Heart left ventricle (tissue), 16 donors: ENCODE measurements around the gene ATP2B1. TPM values are rescaled to one million over a fixed set of nuclear protein-coding genes. Genes with fewer than 3 reads are reported as not detected.

Experiments
- ATAC-seq, 4 donors: fragments of 200-7000 bp; cut with Tn5 transposase; one replicate each; pipeline ENCODE4 v1.9.1; 2020 to 2022; ENCODE audit warnings: moderate library complexity in 4 of 4, mild to moderate bottlenecking in 3 of 4, moderate number of reproducible peaks in 1 of 4
- DNase-seq, 5 donors: peaks; one replicate each; pipeline ENCODE4 v3.0.0-alpha.2; 2020
- H3K27ac ChIP-seq, 12 donors: fragments of 200-600 bp; sonication (generic) in 4 of 12; one replicate each; pipeline versions ENCODE4 v1.5.0 to v1.8.0; 2016 to 2022; ENCODE audit warnings: mild to moderate bottlenecking in 2 of 12
- H3K27me3 ChIP-seq, 9 donors: fragments of 200-600 bp; sonication (generic) in 2 of 9; one replicate each; pipeline versions ENCODE4 v1.5.1 to v1.8.0; 2016 to 2022; ENCODE audit warnings: mild to moderate bottlenecking in 3 of 9
- H3K36me3 ChIP-seq, 9 donors: fragments of 200-600 bp; sonication (generic) in 2 of 9; one replicate each; pipeline versions ENCODE4 v1.5.0 to v1.8.0; 2018 to 2022; ENCODE audit warnings: mild to moderate bottlenecking in 2 of 9
- H3K4me1 ChIP-seq, 12 donors: fragments of 200-600 bp; sonication (generic) in 4 of 12; one replicate each; pipeline versions ENCODE4 v1.5.0 to v1.8.0; 2016 to 2022; ENCODE audit warnings: mild to moderate bottlenecking in 3 of 12
- H3K4me3 ChIP-seq, 12 donors: fragments of 200-600 bp; sonication (generic) in 4 of 12; one replicate each; pipeline versions ENCODE4 v1.5.0 to v1.8.0; 2017 to 2022; ENCODE audit warnings: mild to moderate bottlenecking in 9 of 12, moderate library complexity in 4 of 12
- H3K9me3 ChIP-seq, 12 donors: fragments of 200-600 bp; sonication (generic) in 4 of 12; one replicate each; pipeline versions ENCODE4 v1.5.0 to v1.8.0; 2016 to 2022; ENCODE audit warnings: mild to moderate bottlenecking in 1 of 12
- CTCF ChIP-seq, 12 donors: fragments of 200-600 bp; sonication (generic) in 4 of 12; IDR thresholded peaks; one replicate each; pipeline versions ENCODE4 v1.5.0 to v1.8.0; 2018 to 2022; ENCODE audit warnings: antibody characterized with exemption in 12 of 12, mild to moderate bottlenecking in 5 of 12
- POLR2A ChIP-seq, 2 donors: fragments of 450-650 bp; IDR thresholded peaks; one replicate each; pipeline ENCODE4 v1.6.1; 2017; ENCODE audit warnings: antibody characterized with exemption in 2 of 2, mild to moderate bottlenecking in 2 of 2, moderate library complexity in 2 of 2
- WGBS, 4 donors: extraction: QIAGEN DNeasy Blood & Tissue Kit in 2 of 4; methylation state at CpG; one replicate each; pipeline versions ENCODE4 v1.1.5 to v1.1.7; 2013 to 2018; 5-methylcytosine and 5-hydroxymethylcytosine counted together
- intact Hi-C, 10 donors: fragments of 100-400 bp; cut with DNase I; formaldehyde crosslinking; loops; one replicate each; pipeline versions ENCODE4 v1.11.1 to v1.14.2; 2022
- polyA plus RNA-seq, 2 donors: library from polyadenylated mRNA; stranded (reverse); fragments of 200-250 nt; gene quantifications; one replicate each; pipeline ENCODE4 v1.2.3, GENCODE V29; 2013
- total RNA-seq, 9 donors: library from RNA; depleted of rRNA in 2 of 9; stranded (reverse); fragments of >200 nt in 2 of 9; fragmentation: NEBNext Ultra II Directional in 3 of 9; extraction: Animal tissue kit (Norgen Biotek cat#: 25700) in 3 of 9; gene quantifications; one replicate each; pipeline versions ENCODE4 v1.1.0 to v1.2.4, GENCODE V29; 2016 to 2023
- donor health status: ischemic (EF 13 %, LVEDD 7.1; RV severe dilation, severe dysfunction).
- donor health status: healthy with polysubstance abuse.
- donor health status: DM: no; HTN: yes; CAD: no.
- donor health status: DM: no; HTN: no; CAD: no.
- donor health status: ischemic (EF 25% LVEDD 6.9; RV normal size, moderate dysfunction).
- donor health status: ischemic (EF 25% LVEDD 5.7; RV mildly dilated, moderate dysfunction).
- donor health status: healthy.
- donor health status: DM: yes; HTN: yes; CAD: no.
- donor health status: ischemic (EF 35%, LVEDD 5.7; RV mildly dilated, moderate dysfunction).
- donor health status: nonischemic (EF 11% LVEDD 7.7; RV severe dilation, severe dysfunction).
- donor health status: DM: yes; HTN: yes; CAD: no.
- donor health status: PGD.
- donor health status: ischemic (EF 29% LVEDD 5.4; RV normal size, mild dysfunction).
- donor health status: nonischemic (EF 23%, LVEDD 6.1; RV moderate dilation, normal function).

ATP2B1 gene
- total and polyA plus RNA-seq, 11 donors, result 3.3 to 34.9 (median 18.5) TPM

DNA sequence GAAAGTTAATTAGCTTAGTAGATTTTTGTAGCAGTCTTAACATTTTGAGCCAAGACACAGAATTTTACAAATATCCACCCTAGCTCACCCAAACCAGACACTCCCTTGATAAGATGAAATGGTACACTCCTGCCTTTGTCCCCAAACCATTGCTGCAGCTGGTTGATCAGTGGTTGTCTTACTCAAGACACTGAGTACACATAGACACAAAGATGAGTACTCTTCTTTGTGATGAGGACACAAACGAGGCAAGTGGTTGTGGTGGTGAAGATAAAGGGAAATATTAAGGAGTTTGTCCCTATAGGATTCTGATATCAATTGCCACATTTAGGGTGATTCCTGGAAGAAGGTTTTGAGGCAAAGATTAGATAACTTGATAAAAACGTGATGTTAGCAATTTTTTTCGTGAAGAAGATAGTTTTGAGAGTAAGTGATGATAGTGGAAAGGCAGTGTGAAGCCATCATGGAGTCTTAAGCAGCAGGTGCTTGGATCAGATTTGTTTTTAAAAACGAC lies 21.4 kb upstream of the ATP2B1 start:
- WGBS, 4 donors, result 69 to 74% (median 71%) methylated on average over 4 of the region's 4 CpGs
- ATAC-seq (no peak), DNase-seq (no peak)
- TF ChIP-seq POLR2A (IDR thresholded peaks at IDR 0.05), result no peak
- TF ChIP-seq CTCF (IDR thresholded peaks at IDR 0.05), result no peak
- no peaks in the 10 kb centered on the region for H3K27me3 ChIP-seq
- H3K4me3 ChIP-seq, result no peak overlapping the region
- peaks cover 0 to 11% (median 3%) of the 10 kb centered on the region in 12 donors for H3K9me3 ChIP-seq
- no peak overlapping the region for H3K27ac ChIP-seq
- H3K4me1 ChIP-seq, result peaks cover 0 to 25% (median 0%) of the 10 kb centered on the region in 12 donors
- no peaks in the 10 kb centered on the region for H3K36me3 ChIP-seq
- intact Hi-C loops, result no loop called here

- no peaks in the 10 kb centered on the region for H3K27me3 ChIP-seq
- H3K36me3 ChIP-seq, result no peaks in the 10 kb centered on the region
- intact Hi-C loops, result no loop called here
- no peaks in the 10 kb centered on the region for H3K4me1 ChIP-seq
- H3K4me3 ChIP-seq, result no peak overlapping the region
- DNase-seq, result no peak
- no peaks in the 10 kb centered on the region for H3K9me3 ChIP-seq
- H3K27ac ChIP-seq, result no peak overlapping the region
- no peak for ATAC-seq
- TF ChIP-seq POLR2A (IDR thresholded peaks at IDR 0.05) (no peak), CTCF (IDR thresholded peaks at IDR 0.05) (no peak)
These were observed 14.6 kb upstream of the ATP2B1 start for GRCh38 chr12:89723276-89723675.

GRCh38 chr12:89721291-89721987 lies 12.8 kb upstream of the ATP2B1 start:
- Histone ChIP-seq H3K27ac (peak overlapping the region in 2 of 12 donors; percentile 18 to 42), H3K9me3 (no peaks in the 10 kb centered on the region), H3K4me3 (no peak overlapping the region), H3K36me3 (no peaks in the 10 kb centered on the region), H3K4me1 (no peaks in the 10 kb centered on the region), H3K27me3 (no peaks in the 10 kb centered on the region)
- DNase-seq (no peak), ATAC-seq (no peak)
- no peak for TF ChIP-seq POLR2A (IDR thresholded peaks at IDR 0.05)
- no peak for TF ChIP-seq CTCF (IDR thresholded peaks at IDR 0.05)
- 73 to 85% (median 78%) methylated on average over 8 of the region's 8 CpGs for WGBS, 4 donors
- intact Hi-C loops, result no loop called here

DNA sequence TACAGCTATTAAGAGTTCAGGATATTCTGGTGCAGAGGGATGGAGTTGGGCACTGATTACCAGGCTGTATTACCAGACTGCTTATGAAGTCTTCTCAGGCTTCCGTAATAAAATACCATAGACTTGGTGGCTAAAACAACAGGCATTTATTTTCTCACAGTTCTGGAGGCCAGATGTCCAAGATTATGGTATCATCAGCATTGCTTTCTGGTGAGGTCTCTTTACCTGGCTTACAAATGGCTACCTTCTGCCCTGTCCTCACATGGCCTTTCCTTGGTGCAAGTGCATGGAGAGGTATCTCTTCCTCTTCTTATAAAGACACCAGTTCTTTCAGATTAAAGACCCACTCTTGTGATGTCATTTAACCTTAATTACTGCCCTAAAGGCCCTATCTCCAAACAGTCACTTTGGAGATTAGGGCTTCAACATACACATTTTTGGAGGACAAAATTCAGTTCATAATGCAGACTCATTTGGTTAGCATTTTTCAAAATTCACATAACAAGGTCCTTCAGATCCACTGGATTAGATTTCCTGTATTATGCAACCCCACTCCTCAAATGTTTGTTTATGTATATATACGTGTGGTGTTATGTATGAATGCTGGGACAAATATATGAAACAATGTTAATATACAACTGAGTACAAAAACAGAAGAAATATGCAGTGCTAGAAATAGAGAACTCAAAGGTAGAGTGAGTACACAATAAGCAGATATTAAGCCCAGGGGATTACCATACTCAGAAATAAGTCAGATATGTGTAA lies 9.3 kb upstream of the ATP2B1 start:
- intact Hi-C loops, result loop anchor here in 1 of 10 donors (10.0 kb wide), 1 partner anchor 173 kb away; no protein-coding TSS in a partner anchor
- Histone ChIP-seq H3K27me3 (no peaks in the 10 kb centered on the region), H3K27ac (no peak overlapping the region), H3K4me3 (no peak overlapping the region), H3K4me1 (no peaks in the 10 kb centered on the region), H3K36me3 (no peaks in the 10 kb centered on the region), H3K9me3 (peaks cover 0 to 11% (median 0%) of the 10 kb centered on the region in 12 donors)
- WGBS, 4 donors, result 93 to 98% (median 95%) methylated on average over 2 of the region's 2 CpGs
- DNase-seq, result no peak
- ATAC-seq, result no peak
- TF ChIP-seq POLR2A (IDR thresholded peaks at IDR 0.05), result no peak
- TF ChIP-seq CTCF (IDR thresholded peaks at IDR 0.05), result no peak
